Osteocyte (in vitro differentiated cells): ENCODE data around the gene TCTA. TPM values are rescaled to one million over a fixed set of nuclear protein-coding genes. Genes with fewer than 3 reads are reported as not detected.
A peak's percentile ranks its signal among the peaks of the same experiment; 100 is the strongest.

ENCODE experiments used
- DNase-seq: peaks from one replicate; pipeline ENCODE4 v3.0.0; 2021; ENCODE audit warnings: mixed read lengths; ENCODE audit not compliant: unreplicated experiment; ENCODE audit errors: extremely low spot score
- H3K27ac Mint-ChIP-seq: one replicate; pipeline ENCODE4 v1.8.0; 2021; ENCODE audit warnings: mild to moderate bottlenecking, mixed read lengths; ENCODE audit not compliant: unreplicated experiment
- H3K27me3 Mint-ChIP-seq: one replicate; pipeline ENCODE4 v1.8.0; 2021; ENCODE audit warnings: mixed read lengths; ENCODE audit not compliant: unreplicated experiment
- H3K36me3 Mint-ChIP-seq: one replicate; pipeline ENCODE4 v1.8.0; 2021; ENCODE audit warnings: mixed read lengths; ENCODE audit not compliant: unreplicated experiment
- H3K4me1 Mint-ChIP-seq: one replicate; pipeline ENCODE4 v1.8.0; 2021; ENCODE audit warnings: mixed read lengths; ENCODE audit not compliant: unreplicated experiment
- H3K4me3 Mint-ChIP-seq: one replicate; pipeline ENCODE4 v1.8.0; 2021; ENCODE audit warnings: mild to moderate bottlenecking, moderate library complexity, mixed read lengths; ENCODE audit not compliant: unreplicated experiment
- H3K9me3 Mint-ChIP-seq: one replicate; pipeline ENCODE4 v1.8.0; 2021; ENCODE audit warnings: mixed read lengths; ENCODE audit not compliant: unreplicated experiment
- long read RNA-seq: library from polyadenylated mRNA; unstranded; transcript quantifications from one replicate; pipeline ENCODE4 v2.0.0, GENCODE V29; 2021
- total RNA-seq: library from RNA; stranded (reverse); gene quantifications from 2 replicates; pipeline ENCODE4 v1.2.1, GENCODE V29; 2021
- TF ChIP-seq, protein P1 (sequence below): fragments of 200-600 bp; sonication (generic); IDR thresholded peaks from 2 replicates; pipeline ENCODE4 v1.5.0; 2021; ENCODE audit warnings: antibody characterized with exemption, mild to moderate bottlenecking, moderate library complexity

TCTA gene, protein sequence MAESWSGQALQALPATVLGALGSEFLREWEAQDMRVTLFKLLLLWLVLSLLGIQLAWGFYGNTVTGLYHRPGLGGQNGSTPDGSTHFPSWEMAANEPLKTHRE
- 34.7 and 36.4 TPM in 2 replicates for total RNA-seq
- long read RNA-seq, transcript TCTA-201 (3 exons, 2,146 nt), result major isoform, 111 of 121 reads
- long read RNA-seq, partial matches to known transcripts, result 0 of 121 reads
- long read RNA-seq, other reads (novel, unspliced or antisense), result 8 of 121 reads

GRCh38 chr3:49411968-49412631 is at the start of gene TCTA, which contains the start of gene RHOA:
TCTA (plus strand) TSS chr3:49412423; CDS start chr3:49412427, 4 bp downstream.
RHOA (minus strand) TSS chr3:49411976; CDS start chr3:49375589, 36,387 bp downstream.
- Mint-ChIP-seq H3K9me3 (no peaks in the 10 kb centered on the region), H3K27ac (peak within 1 kb of the TSS; percentile 94), H3K4me3 (peak within 1 kb of the TSS; percentile 90), H3K4me1 (peaks cover 49% of the 10 kb centered on the region), H3K36me3 (peaks cover 7% of the 10 kb centered on the region), H3K27me3 (no peaks in the 10 kb centered on the region)
- DNase-seq, result peak; percentile 100
- TF ChIP-seq, protein P1, sequence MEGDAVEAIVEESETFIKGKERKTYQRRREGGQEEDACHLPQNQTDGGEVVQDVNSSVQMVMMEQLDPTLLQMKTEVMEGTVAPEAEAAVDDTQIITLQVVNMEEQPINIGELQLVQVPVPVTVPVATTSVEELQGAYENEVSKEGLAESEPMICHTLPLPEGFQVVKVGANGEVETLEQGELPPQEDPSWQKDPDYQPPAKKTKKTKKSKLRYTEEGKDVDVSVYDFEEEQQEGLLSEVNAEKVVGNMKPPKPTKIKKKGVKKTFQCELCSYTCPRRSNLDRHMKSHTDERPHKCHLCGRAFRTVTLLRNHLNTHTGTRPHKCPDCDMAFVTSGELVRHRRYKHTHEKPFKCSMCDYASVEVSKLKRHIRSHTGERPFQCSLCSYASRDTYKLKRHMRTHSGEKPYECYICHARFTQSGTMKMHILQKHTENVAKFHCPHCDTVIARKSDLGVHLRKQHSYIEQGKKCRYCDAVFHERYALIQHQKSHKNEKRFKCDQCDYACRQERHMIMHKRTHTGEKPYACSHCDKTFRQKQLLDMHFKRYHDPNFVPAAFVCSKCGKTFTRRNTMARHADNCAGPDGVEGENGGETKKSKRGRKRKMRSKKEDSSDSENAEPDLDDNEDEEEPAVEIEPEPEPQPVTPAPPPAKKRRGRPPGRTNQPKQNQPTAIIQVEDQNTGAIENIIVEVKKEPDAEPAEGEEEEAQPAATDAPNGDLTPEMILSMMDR, result no peak

- TF ChIP-seq, protein P1, result no peak
- H3K36me3 Mint-ChIP-seq, result peaks cover 47% of the 10 kb centered on the region
- H3K27me3 Mint-ChIP-seq, result no peaks in the 10 kb centered on the region
- H3K4me3 Mint-ChIP-seq, result no peak overlapping the region
- H3K4me1 Mint-ChIP-seq, result peaks cover 42% of the 10 kb centered on the region
- H3K9me3 Mint-ChIP-seq, result no peaks in the 10 kb centered on the region
- H3K27ac Mint-ChIP-seq, result peak overlapping the region; percentile 78
- DNase-seq, result no peak
Measured at GRCh38 chr3:49362561-49362960, 49.7 kb upstream of the TCTA start.

- TF ChIP-seq, protein P1, result no peak
- Mint-ChIP-seq H3K4me3 (no peak overlapping the region), H3K36me3 (peaks cover 51% of the 10 kb centered on the region), H3K9me3 (no peaks in the 10 kb centered on the region), H3K27ac (peak overlapping the region; percentile 20), H3K27me3 (no peaks in the 10 kb centered on the region), H3K4me1 (peaks cover 4% of the 10 kb centered on the region)
- DNase-seq, result no peak
Measured at GRCh38 chr3:49370585-49371290, 41.5 kb upstream of the TCTA start.

DNA sequence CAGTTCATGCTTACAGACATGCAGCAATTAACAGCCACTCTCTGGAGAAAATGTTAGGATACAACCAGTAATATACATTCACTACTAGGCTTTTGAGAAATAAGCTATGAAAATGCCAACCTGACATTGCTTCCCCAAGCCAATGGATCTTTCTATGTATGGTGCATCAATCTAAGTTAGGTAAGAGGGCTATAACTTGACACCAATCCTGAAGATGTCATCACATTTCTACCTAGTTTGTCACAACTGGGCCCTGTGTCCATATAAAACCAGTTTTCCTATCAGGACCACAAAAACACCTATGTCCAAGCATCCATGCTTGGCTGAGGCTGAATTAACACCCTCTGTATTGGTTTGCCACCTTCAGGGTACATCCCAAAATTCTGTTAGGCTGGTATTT is 40.3 kb upstream of the TCTA start:
- Mint-ChIP-seq H3K27ac (no peak overlapping the region), H3K27me3 (no peaks in the 10 kb centered on the region), H3K4me3 (no peak overlapping the region), H3K9me3 (no peaks in the 10 kb centered on the region), H3K4me1 (peaks cover 9% of the 10 kb centered on the region), H3K36me3 (peaks cover 40% of the 10 kb centered on the region)
- no peak for DNase-seq
- TF ChIP-seq, protein P1, result no peak

GRCh38 chr3:49377483-49377882 is 34.7 kb upstream of the TCTA start:
- Mint-ChIP-seq H3K4me3 (no peak overlapping the region), H3K27ac (peak overlapping the region; percentile 89), H3K27me3 (no peaks in the 10 kb centered on the region), H3K36me3 (peaks cover 17% of the 10 kb centered on the region), H3K9me3 (no peaks in the 10 kb centered on the region), H3K4me1 (peaks cover 37% of the 10 kb centered on the region)
- no peak for DNase-seq
- TF ChIP-seq, protein P1, result no peak
